ENCODE results near the gene FRMD4B. TPM values are rescaled to one million over a fixed set of nuclear protein-coding genes. Genes with fewer than 3 reads are reported as not detected.

The FRMD4B gene
- total and polyA plus RNA-seq, 2 experiments from 2014 or later: 6.4 to 12.8 TPM

DNA sequence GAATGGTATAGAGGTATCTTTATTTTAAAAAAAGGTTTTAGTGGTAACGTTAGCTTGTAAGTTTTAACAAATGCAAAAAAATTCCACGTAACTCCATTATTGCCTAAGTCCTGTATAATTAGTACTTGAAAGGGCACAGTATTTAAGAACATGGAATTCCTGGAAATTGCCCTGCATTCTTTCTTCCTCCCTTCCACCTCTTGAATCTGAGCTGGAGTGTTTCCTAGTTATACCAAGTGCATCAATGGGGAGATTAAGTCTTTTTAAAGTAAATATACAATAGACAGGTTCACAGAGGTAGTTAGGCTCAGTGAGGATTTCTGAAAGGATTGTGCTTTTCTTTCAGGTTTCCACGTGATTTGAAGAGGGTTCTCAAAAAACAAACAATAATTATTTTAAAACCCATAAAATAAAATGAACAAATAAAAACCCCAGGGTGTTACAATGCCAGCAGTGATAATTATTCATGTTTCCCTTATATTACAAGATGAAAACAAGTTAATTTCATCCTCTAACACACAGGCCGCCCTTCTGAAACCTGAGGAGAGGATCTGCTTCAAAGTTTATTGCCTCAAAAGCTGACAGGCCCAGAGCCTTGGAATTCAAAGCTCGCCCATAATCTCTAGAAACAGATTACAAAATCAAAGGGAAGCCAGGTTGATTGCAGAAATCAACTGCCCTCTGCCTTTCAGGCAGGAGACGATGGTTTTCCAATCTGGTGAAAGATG is 134.6 kb downstream of the FRMD4B start (continued):
- TF ChIP-seq, protein P1, sequence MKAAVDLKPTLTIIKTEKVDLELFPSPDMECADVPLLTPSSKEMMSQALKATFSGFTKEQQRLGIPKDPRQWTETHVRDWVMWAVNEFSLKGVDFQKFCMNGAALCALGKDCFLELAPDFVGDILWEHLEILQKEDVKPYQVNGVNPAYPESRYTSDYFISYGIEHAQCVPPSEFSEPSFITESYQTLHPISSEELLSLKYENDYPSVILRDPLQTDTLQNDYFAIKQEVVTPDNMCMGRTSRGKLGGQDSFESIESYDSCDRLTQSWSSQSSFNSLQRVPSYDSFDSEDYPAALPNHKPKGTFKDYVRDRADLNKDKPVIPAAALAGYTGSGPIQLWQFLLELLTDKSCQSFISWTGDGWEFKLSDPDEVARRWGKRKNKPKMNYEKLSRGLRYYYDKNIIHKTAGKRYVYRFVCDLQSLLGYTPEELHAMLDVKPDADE (IDR thresholded peaks at IDR 0.05): no peak
- no peak for TF ChIP-seq ZNF114 (CRISPR knock-in tag; IDR thresholded peaks at IDR 0.05)

GRCh38 chr3:69250014-69250413 is 135.9 kb downstream of the FRMD4B start:
- Mint-ChIP-seq H3K4me1 (peaks cover 37% of the 10 kb centered on the region), H3K36me3 (ENCODE audit: low read depth) (no peaks in the 10 kb centered on the region), H3K27me3 (ENCODE audit: insufficient read depth, low read depth, poor library complexity) (peaks cover 27% of the 10 kb centered on the region), H3K4me3 (peak overlapping the region; percentile 32; the same call in 2 of the 3 replicates), H3K27ac (no peak overlapping the region), H3K9me3 (no peaks in the 10 kb centered on the region)
- Histone ChIP-seq H4K20me1 (replicated peaks; ENCODE audit: insufficient read depth) (no peaks in the 10 kb centered on the region), H3K9me2 (ENCODE audit: insufficient read depth) (no peaks in the 10 kb centered on the region), H3K36me3 (ENCODE audit: insufficient read depth) (no peaks in the 10 kb centered on the region), H3K4me1 (ENCODE audit: insufficient read depth) (peaks cover 22% of the 10 kb centered on the region), H3K27me3 (ENCODE audit: insufficient read depth) (peaks cover 71% of the 10 kb centered on the region), H2AFZ (no peak overlapping the region), H3K79me2 (replicated peaks; ENCODE audit: insufficient read depth) (no peaks in the 10 kb centered on the region), H3K4me3 (no peak overlapping the region), H3F3A (replicated peaks; ENCODE audit: low read depth) (no peaks in the 10 kb centered on the region), H3K27ac (ENCODE audit: low read depth) (no peak overlapping the region), H3K4me2 (no peak overlapping the region)
- DNase-seq (ENCODE audit: low spot score): peak; percentile 87
- peak; percentile 88 for ATAC-seq
- TF ChIP-seq CREB1 (CRISPR knock-in tag; IDR thresholded peaks at IDR 0.05; ENCODE audit: low read depth): peak; percentile 54; the same call in 1 of the 2 replicates
- TF ChIP-seq CTCF (conservative IDR thresholded peaks at IDR 0.05; ENCODE audit: low read depth in 2 of 2): no peak
- TF ChIP-seq, protein P2, sequence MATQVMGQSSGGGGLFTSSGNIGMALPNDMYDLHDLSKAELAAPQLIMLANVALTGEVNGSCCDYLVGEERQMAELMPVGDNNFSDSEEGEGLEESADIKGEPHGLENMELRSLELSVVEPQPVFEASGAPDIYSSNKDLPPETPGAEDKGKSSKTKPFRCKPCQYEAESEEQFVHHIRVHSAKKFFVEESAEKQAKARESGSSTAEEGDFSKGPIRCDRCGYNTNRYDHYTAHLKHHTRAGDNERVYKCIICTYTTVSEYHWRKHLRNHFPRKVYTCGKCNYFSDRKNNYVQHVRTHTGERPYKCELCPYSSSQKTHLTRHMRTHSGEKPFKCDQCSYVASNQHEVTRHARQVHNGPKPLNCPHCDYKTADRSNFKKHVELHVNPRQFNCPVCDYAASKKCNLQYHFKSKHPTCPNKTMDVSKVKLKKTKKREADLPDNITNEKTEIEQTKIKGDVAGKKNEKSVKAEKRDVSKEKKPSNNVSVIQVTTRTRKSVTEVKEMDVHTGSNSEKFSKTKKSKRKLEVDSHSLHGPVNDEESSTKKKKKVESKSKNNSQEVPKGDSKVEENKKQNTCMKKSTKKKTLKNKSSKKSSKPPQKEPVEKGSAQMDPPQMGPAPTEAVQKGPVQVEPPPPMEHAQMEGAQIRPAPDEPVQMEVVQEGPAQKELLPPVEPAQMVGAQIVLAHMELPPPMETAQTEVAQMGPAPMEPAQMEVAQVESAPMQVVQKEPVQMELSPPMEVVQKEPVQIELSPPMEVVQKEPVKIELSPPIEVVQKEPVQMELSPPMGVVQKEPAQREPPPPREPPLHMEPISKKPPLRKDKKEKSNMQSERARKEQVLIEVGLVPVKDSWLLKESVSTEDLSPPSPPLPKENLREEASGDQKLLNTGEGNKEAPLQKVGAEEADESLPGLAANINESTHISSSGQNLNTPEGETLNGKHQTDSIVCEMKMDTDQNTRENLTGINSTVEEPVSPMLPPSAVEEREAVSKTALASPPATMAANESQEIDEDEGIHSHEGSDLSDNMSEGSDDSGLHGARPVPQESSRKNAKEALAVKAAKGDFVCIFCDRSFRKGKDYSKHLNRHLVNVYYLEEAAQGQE (IDR thresholded peaks at IDR 0.05; ENCODE audit: unreplicated experiment): no peak
- TF ChIP-seq ZNF114 (CRISPR knock-in tag; IDR thresholded peaks at IDR 0.05): no peak
- TF ChIP-seq POLR2AphosphoS5 (IDR thresholded peaks at IDR 0.05; ENCODE audit: low read depth): no peak
- no peak for TF ChIP-seq NANOG (IDR thresholded peaks at IDR 0.05; ENCODE audit: borderline replicate concordance)
- no peak for TF ChIP-seq EZH2phosphoT487 (IDR thresholded peaks at IDR 0.05; ENCODE audit: unreplicated experiment)
- TF ChIP-seq, protein P1 (IDR thresholded peaks at IDR 0.05): no peak
